HFFc6 (cell line): Measurements from ENCODE around the gene JSRP1. TPM values are rescaled to one million over a fixed set of nuclear protein-coding genes. Genes with fewer than 3 reads are reported as not detected.
A peak's percentile ranks its signal among the peaks of the same experiment; 100 is the strongest.

Source experiments
- DNase-seq: peaks from one replicate; pipeline ENCODE4 v3.0.0-alpha.2; 2018
- H3K27ac Mint-ChIP-seq: 2 replicates; pipeline ENCODE4 v1.8.0; 2020; ENCODE audit warnings: mild to moderate bottlenecking, mixed read lengths
- H3K27me3 Mint-ChIP-seq: 2 replicates; pipeline ENCODE4 v1.8.0; 2021; ENCODE audit warnings: mild to moderate bottlenecking, moderate library complexity, mixed read lengths; ENCODE audit not compliant: insufficient read depth
- H3K36me3 Mint-ChIP-seq: 2 replicates; pipeline ENCODE4 v1.8.0; 2021; ENCODE audit warnings: low read depth, mixed read lengths
- H3K4me1 Mint-ChIP-seq: 2 replicates; pipeline ENCODE4 v1.8.0; 2020; ENCODE audit warnings: low read depth, mixed read lengths
- H3K4me3 Mint-ChIP-seq: 2 replicates; pipeline ENCODE4 v1.8.0; 2020; ENCODE audit warnings: mild to moderate bottlenecking, moderate library complexity, mixed read lengths
- H3K9me3 Mint-ChIP-seq: 2 replicates; pipeline ENCODE4 v1.8.0; 2020; ENCODE audit warnings: mild to moderate bottlenecking, mixed read lengths
- total RNA-seq, 6 experiments: library from RNA; stranded (reverse); fragmentation: NEBNext Ultra II Directional; extraction: Animal tissue kit (Norgen Biotek cat#: 25700); gene quantifications; 2 replicates in 1 of 6; 3 replicates in 5 of 6; pipeline ENCODE4 v1.2.3, GENCODE V29; 2021
- TF ChIP-seq, protein P1 (sequence below): fragments of 200-600 bp; sonication (generic); IDR thresholded peaks from 2 replicates; pipeline ENCODE4 v1.5.0; 2021; ENCODE audit warnings: antibody characterized with exemption, mild to moderate bottlenecking

Gene JSRP1
- total RNA-seq, 6 experiments from 2014 or later = 0.27 to 0.99 (median 0.72) TPM

DNA sequence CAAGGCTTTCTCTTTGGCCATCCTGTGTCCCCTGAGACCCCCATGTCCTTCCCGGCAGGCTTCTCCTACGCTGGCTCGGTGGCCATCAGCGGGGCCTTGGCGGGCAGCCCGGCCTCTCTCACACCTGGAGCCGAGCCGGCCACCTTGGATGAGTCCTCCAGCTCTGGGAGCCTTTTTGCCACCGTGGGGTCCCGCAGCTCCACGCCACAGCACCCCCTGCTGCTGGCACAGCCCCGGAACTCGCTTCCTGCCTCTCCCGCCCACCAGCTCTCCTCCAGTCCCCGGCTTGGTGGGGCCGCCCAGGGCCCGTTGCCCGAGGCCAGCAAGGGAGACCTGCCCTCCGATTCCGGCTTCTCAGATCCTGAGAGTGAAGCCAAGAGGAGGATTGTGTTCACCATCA lies 34.3 kb downstream of the JSRP1 start:
- no peak for DNase-seq
- Mint-ChIP-seq H3K4me1 (no peaks in the 10 kb centered on the region), H3K4me3 (no peak overlapping the region), H3K36me3 (peaks cover 14% of the 10 kb centered on the region; the same call in 1 of the 2 replicates), H3K27ac (no peak overlapping the region), H3K27me3 (peaks cover 13% of the 10 kb centered on the region), H3K9me3 (no peaks in the 10 kb centered on the region)
- TF ChIP-seq, protein P1, sequence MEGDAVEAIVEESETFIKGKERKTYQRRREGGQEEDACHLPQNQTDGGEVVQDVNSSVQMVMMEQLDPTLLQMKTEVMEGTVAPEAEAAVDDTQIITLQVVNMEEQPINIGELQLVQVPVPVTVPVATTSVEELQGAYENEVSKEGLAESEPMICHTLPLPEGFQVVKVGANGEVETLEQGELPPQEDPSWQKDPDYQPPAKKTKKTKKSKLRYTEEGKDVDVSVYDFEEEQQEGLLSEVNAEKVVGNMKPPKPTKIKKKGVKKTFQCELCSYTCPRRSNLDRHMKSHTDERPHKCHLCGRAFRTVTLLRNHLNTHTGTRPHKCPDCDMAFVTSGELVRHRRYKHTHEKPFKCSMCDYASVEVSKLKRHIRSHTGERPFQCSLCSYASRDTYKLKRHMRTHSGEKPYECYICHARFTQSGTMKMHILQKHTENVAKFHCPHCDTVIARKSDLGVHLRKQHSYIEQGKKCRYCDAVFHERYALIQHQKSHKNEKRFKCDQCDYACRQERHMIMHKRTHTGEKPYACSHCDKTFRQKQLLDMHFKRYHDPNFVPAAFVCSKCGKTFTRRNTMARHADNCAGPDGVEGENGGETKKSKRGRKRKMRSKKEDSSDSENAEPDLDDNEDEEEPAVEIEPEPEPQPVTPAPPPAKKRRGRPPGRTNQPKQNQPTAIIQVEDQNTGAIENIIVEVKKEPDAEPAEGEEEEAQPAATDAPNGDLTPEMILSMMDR = peak; percentile 49; the same call in 1 of the 2 replicates

DNA sequence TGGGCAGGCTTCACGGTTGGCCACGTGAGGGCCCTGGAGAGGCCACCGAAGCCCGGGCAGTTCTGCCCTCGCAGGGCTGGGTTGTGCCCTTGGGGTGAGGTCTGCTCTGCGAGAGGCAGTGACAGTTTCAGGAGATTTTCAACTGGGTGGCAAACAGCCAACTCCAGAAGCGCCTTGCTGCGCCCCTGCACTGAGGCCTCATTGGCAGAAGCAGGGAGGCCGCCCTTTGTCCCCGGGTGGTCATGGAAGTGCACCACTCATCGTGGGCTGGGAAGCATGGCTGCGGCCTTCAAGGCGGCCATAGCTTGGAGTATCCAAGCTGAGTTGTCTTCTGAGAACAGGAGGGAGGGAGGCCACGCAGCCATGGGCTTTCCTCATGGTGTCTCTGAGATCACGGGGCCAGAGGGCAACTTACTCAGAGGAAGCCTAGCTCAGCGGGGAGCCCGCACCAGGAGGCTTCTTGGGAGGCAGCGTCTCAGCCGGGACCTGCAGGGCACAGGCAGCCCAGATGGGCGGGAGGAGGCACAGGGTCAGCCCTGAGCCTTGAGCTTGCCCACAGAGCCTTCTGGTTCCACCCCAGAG lies 34.9 kb downstream of the JSRP1 start:
- Mint-ChIP-seq H3K4me1 (no peaks in the 10 kb centered on the region), H3K36me3 (peaks cover 15% of the 10 kb centered on the region; the same call in 1 of the 2 replicates), H3K9me3 (no peaks in the 10 kb centered on the region), H3K27me3 (peaks cover 13% of the 10 kb centered on the region), H3K27ac (no peak overlapping the region), H3K4me3 (no peak overlapping the region)
- TF ChIP-seq, protein P1 = no peak
- DNase-seq = no peak

DNA sequence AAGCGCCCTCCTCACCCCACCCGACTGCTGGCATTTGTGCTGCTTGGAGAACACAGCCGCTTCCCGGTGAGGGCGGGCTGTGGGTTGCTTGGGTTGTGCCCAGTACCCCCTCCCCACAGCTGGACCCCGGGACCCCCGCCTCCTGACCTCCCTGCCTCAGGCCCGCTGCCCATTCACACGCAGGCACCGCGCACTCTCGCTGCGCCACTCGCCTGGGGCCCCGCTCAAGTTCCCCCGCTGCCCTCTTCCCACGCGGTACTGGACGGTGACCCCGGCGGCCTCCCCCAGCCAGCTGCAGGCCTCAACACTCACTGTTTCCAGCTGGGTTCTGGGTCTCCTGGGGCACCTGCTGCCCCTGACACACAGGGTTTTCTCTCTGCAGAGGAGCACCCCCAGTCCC lies 36.5 kb downstream of the JSRP1 start:
- H3K36me3 Mint-ChIP-seq = peaks cover 21% of the 10 kb centered on the region; the same call in 1 of the 2 replicates
- no peak for DNase-seq
- H3K4me1 Mint-ChIP-seq = no peaks in the 10 kb centered on the region
- no peak overlapping the region for H3K27ac Mint-ChIP-seq
- H3K9me3 Mint-ChIP-seq = no peaks in the 10 kb centered on the region
- peaks cover 13% of the 10 kb centered on the region for H3K27me3 Mint-ChIP-seq
- TF ChIP-seq, protein P1 = no peak
- no peak overlapping the region for H3K4me3 Mint-ChIP-seq

DNA sequence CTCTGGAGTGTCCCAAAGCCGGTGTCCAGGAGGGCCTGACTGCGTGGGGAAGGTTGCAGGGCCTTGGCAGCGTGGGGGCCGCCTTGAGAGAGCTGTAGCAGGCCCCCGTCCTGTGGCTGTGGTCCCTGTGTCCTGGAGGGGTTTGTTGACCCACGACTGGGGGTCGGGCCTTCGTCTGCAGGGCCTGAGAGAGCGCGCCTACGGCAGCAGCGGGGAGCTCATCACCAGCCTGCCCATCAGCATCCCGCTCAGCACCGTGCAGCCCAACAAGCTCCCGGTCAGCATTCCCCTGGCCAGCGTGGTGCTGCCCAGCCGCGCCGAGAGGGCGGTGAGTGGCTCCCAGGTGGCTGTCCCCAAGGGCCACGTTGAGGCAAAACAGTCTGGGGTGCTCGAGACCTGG lies 38.6 kb downstream of the JSRP1 start:
- no peak for DNase-seq
- TF ChIP-seq, protein P1 = no peak
- no peaks in the 10 kb centered on the region for H3K9me3 Mint-ChIP-seq
- H3K4me1 Mint-ChIP-seq = no peaks in the 10 kb centered on the region
- no peak overlapping the region; the same call in 1 of the 2 replicates for H3K4me3 Mint-ChIP-seq
- H3K27me3 Mint-ChIP-seq = peaks cover 7% of the 10 kb centered on the region
- H3K36me3 Mint-ChIP-seq = peaks cover 19% of the 10 kb centered on the region
- no peak overlapping the region for H3K27ac Mint-ChIP-seq

DNA sequence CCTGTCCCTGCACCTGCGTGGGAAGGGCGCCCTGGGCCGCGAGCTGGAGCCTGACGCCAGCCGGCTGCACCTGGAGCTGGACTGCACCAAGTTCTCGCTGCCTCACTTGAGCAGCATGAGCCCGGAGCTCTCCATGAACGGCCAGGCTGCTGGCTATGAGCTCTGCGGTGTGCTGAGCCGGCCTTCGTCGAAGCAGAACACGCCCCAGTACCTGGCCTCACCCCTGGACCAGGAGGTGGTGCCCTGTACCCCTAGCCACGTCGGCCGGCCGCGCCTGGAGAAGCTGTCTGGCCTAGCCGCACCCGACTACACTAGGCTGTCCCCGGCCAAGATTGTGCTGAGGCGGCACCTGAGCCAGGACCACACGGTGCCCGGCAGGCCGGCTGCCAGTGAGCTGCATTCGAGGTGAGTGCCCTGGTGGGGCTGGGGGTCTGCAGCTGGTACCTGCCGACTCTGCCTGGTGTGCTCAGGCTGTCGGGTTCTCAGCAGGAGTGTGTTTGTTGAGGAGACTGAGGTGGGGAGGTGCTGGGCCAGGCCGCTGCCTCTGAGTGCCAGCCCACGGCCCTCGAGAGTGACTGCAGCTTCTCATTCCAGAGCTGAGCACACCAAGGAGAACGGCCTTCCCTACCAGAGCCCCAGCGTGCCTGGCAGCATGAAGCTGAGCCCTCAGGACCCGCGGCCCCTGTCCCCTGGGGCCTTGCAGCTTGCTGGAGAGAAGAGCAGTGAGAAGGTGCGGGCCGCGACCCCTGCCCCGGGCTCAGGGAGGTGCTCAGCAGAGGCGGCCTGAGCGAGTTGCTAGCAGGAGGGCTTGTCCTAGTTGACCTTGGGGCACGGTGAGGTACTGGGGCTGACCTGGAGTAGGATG lies 39.6 kb downstream of the JSRP1 start:
- Mint-ChIP-seq H3K9me3 (no peaks in the 10 kb centered on the region), H3K4me1 (no peaks in the 10 kb centered on the region), H3K27ac (no peak overlapping the region), H3K27me3 (peaks cover 7% of the 10 kb centered on the region), H3K4me3 (no peak overlapping the region), H3K36me3 (peaks cover 24% of the 10 kb centered on the region)
- TF ChIP-seq, protein P1 = no peak
- no peak for DNase-seq
